ENCODE data around the gene FOXA1. TPM values are rescaled to one million over a fixed set of nuclear protein-coding genes. Genes with fewer than 3 reads are reported as not detected.

FOXA1 gene
- total and polyA plus RNA-seq, 2 donors (not counting 1 experiment from before 2014, with no cell fraction given) = under 0.01 to 0.03 TPM

- Histone ChIP-seq H3K4me1 (ENCODE audit: control insufficient read depth, extremely low read depth, insufficient read depth, low read length) (no peaks in the 10 kb centered on the region), H3K27ac (ENCODE audit: insufficient read depth, low read length) (no peak overlapping the region), H3K4me2 (ENCODE audit: extremely low read depth, insufficient read depth, low read length) (no peak overlapping the region), H3K27me3 (ENCODE audit: control insufficient read depth, insufficient read depth, low read length) (peaks cover 22% of the 10 kb centered on the region), H3K79me2 (ENCODE audit: control insufficient read depth, insufficient read depth, low read length) (no peaks in the 10 kb centered on the region), H3K9ac (ENCODE audit: insufficient read depth, low read length) (no peak overlapping the region), H4K20me1 (ENCODE audit: control insufficient read depth, extremely low read depth, insufficient read depth, low read length) (no peaks in the 10 kb centered on the region), H3K9me3 (ENCODE audit: control insufficient read depth, insufficient read depth, low read depth, low read length) (no peaks in the 10 kb centered on the region), H3K4me3 (replicated peaks in 1 of 4; ENCODE audit: control extremely low read depth in 1 of 4, insufficient read depth in 1 of 4, low read depth in 3 of 4, low read length in 4 of 4) (peak overlapping the region in 1 of 4 experiments; percentile 14), H3K36me3 (ENCODE audit: control insufficient read depth, insufficient read depth, low read length) (no peaks in the 10 kb centered on the region), H2AFZ (ENCODE audit: low read length) (no peak overlapping the region)
- no peak for DNase-seq (ENCODE audit: low read depth in 2 of 2)
- TF ChIP-seq CTCF (conservative IDR thresholded peaks at IDR 0.05 in 1 of 2, IDR thresholded peaks at IDR 0.05 in 1 of 2; ENCODE audit: low read depth in 1 of 2, low read length in 2 of 2) (no peak), EZH2 (IDR thresholded peaks at IDR 0.05; ENCODE audit: low read length, missing control alignments) (peak; percentile 71)
Measured at GRCh38 chr14:37610945-37611523, 16.0 kb upstream of the FOXA1 start.

- H2AFZ ChIP-seq (ENCODE audit: low read length) = no peak overlapping the region
- no peaks in the 10 kb centered on the region for H3K36me3 ChIP-seq (ENCODE audit: control insufficient read depth, insufficient read depth, low read length)
- H3K27me3 ChIP-seq (ENCODE audit: control insufficient read depth, insufficient read depth, low read length) = peaks cover 32% of the 10 kb centered on the region
- no peaks in the 10 kb centered on the region for H3K79me2 ChIP-seq (ENCODE audit: control insufficient read depth, insufficient read depth, low read length)
- no peak overlapping the region for H3K4me3 ChIP-seq (replicated peaks in 1 of 4; ENCODE audit: control extremely low read depth in 1 of 4, insufficient read depth in 1 of 4, low read depth in 3 of 4, low read length in 4 of 4)
- no peak for DNase-seq (ENCODE audit: low read depth in 2 of 2)
- no peaks in the 10 kb centered on the region for H4K20me1 ChIP-seq (ENCODE audit: control insufficient read depth, extremely low read depth, insufficient read depth, low read length)
- no peak overlapping the region for H3K27ac ChIP-seq (ENCODE audit: insufficient read depth, low read length)
- no peak overlapping the region for H3K4me2 ChIP-seq (ENCODE audit: extremely low read depth, insufficient read depth, low read length)
- H3K9me3 ChIP-seq (ENCODE audit: control insufficient read depth, insufficient read depth, low read depth, low read length) = no peaks in the 10 kb centered on the region
- TF ChIP-seq EZH2 (IDR thresholded peaks at IDR 0.05; ENCODE audit: low read length, missing control alignments) = no peak
- TF ChIP-seq CTCF (conservative IDR thresholded peaks at IDR 0.05 in 1 of 2, IDR thresholded peaks at IDR 0.05 in 1 of 2; ENCODE audit: low read depth in 1 of 2, low read length in 2 of 2) = no peak
- H3K9ac ChIP-seq (ENCODE audit: insufficient read depth, low read length) = no peak overlapping the region
- H3K4me1 ChIP-seq (ENCODE audit: control insufficient read depth, extremely low read depth, insufficient read depth, low read length) = no peaks in the 10 kb centered on the region
Measured at GRCh38 chr14:37608649-37609048, 13.6 kb upstream of the FOXA1 start.

- Histone ChIP-seq H3K4me2 (ENCODE audit: extremely low read depth, insufficient read depth, low read length) (no peak overlapping the region), H3K27ac (ENCODE audit: insufficient read depth, low read length) (no peak overlapping the region), H3K4me3 (replicated peaks in 1 of 4; ENCODE audit: control extremely low read depth in 1 of 4, insufficient read depth in 1 of 4, low read depth in 3 of 4, low read length in 4 of 4) (no peak overlapping the region), H3K27me3 (ENCODE audit: control insufficient read depth, insufficient read depth, low read length) (peaks cover 48% of the 10 kb centered on the region), H3K79me2 (ENCODE audit: control insufficient read depth, insufficient read depth, low read length) (no peaks in the 10 kb centered on the region), H4K20me1 (ENCODE audit: control insufficient read depth, extremely low read depth, insufficient read depth, low read length) (no peaks in the 10 kb centered on the region), H2AFZ (ENCODE audit: low read length) (no peak overlapping the region), H3K4me1 (ENCODE audit: control insufficient read depth, extremely low read depth, insufficient read depth, low read length) (no peaks in the 10 kb centered on the region), H3K9me3 (ENCODE audit: control insufficient read depth, insufficient read depth, low read depth, low read length) (no peaks in the 10 kb centered on the region), H3K9ac (ENCODE audit: insufficient read depth, low read length) (no peak overlapping the region), H3K36me3 (ENCODE audit: control insufficient read depth, insufficient read depth, low read length) (no peaks in the 10 kb centered on the region)
- no peak for DNase-seq (ENCODE audit: low read depth in 2 of 2)
- TF ChIP-seq EZH2 (IDR thresholded peaks at IDR 0.05; ENCODE audit: low read length, missing control alignments) = no peak
- TF ChIP-seq CTCF (conservative IDR thresholded peaks at IDR 0.05 in 1 of 2, IDR thresholded peaks at IDR 0.05 in 1 of 2; ENCODE audit: low read depth in 1 of 2, low read length in 2 of 2) = no peak
Measured at GRCh38 chr14:37606678-37607077, 11.6 kb upstream of the FOXA1 start.
